Lower leg skin (tissue), 3 donors: Measurements from ENCODE around the gene RBKS.

ENCODE experiments used
- POLR2A ChIP-seq, 2 donors: fragments of 450-650 bp; IDR thresholded peaks; one replicate each; pipeline ENCODE4 v1.6.1; 2016 to 2017; ENCODE audit warnings: antibody characterized with exemption in 2 of 2, mild to moderate bottlenecking in 1 of 2, moderate library complexity in 1 of 2
- TF ChIP-seq, protein P1 (sequence below), 3 donors: fragments of 450-650 bp; IDR thresholded peaks; one replicate each; pipeline ENCODE4 v1.5.1; 2016; ENCODE audit warnings: antibody characterized with exemption in 3 of 3, mild to moderate bottlenecking in 3 of 3, moderate library complexity in 2 of 3

GRCh38 chr2:27829791-27830190 is 60.4 kb downstream of the RBKS start:
- TF ChIP-seq, protein P1, sequence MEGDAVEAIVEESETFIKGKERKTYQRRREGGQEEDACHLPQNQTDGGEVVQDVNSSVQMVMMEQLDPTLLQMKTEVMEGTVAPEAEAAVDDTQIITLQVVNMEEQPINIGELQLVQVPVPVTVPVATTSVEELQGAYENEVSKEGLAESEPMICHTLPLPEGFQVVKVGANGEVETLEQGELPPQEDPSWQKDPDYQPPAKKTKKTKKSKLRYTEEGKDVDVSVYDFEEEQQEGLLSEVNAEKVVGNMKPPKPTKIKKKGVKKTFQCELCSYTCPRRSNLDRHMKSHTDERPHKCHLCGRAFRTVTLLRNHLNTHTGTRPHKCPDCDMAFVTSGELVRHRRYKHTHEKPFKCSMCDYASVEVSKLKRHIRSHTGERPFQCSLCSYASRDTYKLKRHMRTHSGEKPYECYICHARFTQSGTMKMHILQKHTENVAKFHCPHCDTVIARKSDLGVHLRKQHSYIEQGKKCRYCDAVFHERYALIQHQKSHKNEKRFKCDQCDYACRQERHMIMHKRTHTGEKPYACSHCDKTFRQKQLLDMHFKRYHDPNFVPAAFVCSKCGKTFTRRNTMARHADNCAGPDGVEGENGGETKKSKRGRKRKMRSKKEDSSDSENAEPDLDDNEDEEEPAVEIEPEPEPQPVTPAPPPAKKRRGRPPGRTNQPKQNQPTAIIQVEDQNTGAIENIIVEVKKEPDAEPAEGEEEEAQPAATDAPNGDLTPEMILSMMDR (IDR thresholded peaks at IDR 0.05), result no peak
- TF ChIP-seq POLR2A (IDR thresholded peaks at IDR 0.05), result no peak
